ENCODE results near the gene EYS. TPM values are rescaled to one million over a fixed set of nuclear protein-coding genes. Genes with fewer than 3 reads are reported as not detected.
"Not testable (repeated sequence)": the region's sequence is repeated elsewhere in the genome, so short reads cannot be mapped to it uniquely, and the experiment has no call there.

The EYS gene
- total RNA-seq, 3 donors from 2014 or later, result 1.3 to 2.9 TPM; not detected in 1

DNA sequence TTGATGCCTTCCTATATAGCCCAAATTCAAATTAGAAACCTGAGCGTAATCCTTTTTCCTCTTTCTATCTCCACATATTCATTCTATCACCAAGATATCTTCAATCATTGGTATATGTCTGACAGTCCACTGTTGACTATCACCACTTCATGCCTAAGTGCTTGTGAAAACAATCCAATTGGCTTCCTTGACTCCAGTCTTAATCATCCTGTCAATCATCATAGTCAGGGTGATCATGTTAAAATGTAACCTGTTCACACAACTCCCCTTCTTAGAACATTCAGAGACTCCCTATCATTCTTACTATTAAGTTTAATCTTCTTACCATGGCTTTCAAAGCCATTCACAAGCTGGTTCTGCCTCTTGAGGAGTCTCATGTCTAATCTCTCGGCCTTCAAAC is 1454.8 kb downstream of the EYS start:
- Histone ChIP-seq H3K4me3 (no peak overlapping the region), H3K9me3 (no peaks in the 10 kb centered on the region), H3K4me1 (no peaks in the 10 kb centered on the region), H3K27me3 (no peaks in the 10 kb centered on the region), H3K36me3 (no peaks in the 10 kb centered on the region), H3K27ac (no peak overlapping the region)
- DNase-seq (ENCODE audit: low spot score in 2 of 2), result no peak
- intact Hi-C loops (cut with DNase I; ENCODE audit: low total_unique reads), result no loop called here
- no peak for TF ChIP-seq POLR2AphosphoS5 (IDR thresholded peaks at IDR 0.05)
- TF ChIP-seq POLR2A (IDR thresholded peaks at IDR 0.05), result no peak
- no peak for TF ChIP-seq CTCF (IDR thresholded peaks at IDR 0.05)

- intact Hi-C loops (cut with DNase I; ENCODE audit: low total_unique reads), result no loop called here
- H3K27me3 ChIP-seq, result no peaks in the 10 kb centered on the region
Measured at GRCh38 chr6:64250126-64250525, 1456.9 kb downstream of the EYS start.

GRCh38 chr6:64249115-64249514 is 1457.9 kb downstream of the EYS start:
- Histone ChIP-seq H3K4me1 (no peaks in the 10 kb centered on the region), H3K36me3 (no peaks in the 10 kb centered on the region), H3K4me3 (no peak overlapping the region), H3K27me3 (no peaks in the 10 kb centered on the region), H3K27ac (no peak overlapping the region), H3K9me3 (no peaks in the 10 kb centered on the region)
- DNase-seq (ENCODE audit: low spot score in 2 of 2), result no peak
- intact Hi-C loops (cut with DNase I; ENCODE audit: low total_unique reads), result no loop called here
- no peak for TF ChIP-seq POLR2AphosphoS5 (IDR thresholded peaks at IDR 0.05)
- TF ChIP-seq POLR2A (IDR thresholded peaks at IDR 0.05), result no peak
- TF ChIP-seq CTCF (IDR thresholded peaks at IDR 0.05), result no peak

More at GRCh38 chr6:64250126-64250525, 1456.9 kb downstream of the EYS start:
- DNase-seq (ENCODE audit: low spot score in 2 of 2), result no peak
- no peaks in the 10 kb centered on the region for H3K4me1 ChIP-seq
- H3K27ac ChIP-seq, result no peak overlapping the region
- H3K36me3 ChIP-seq, result no peaks in the 10 kb centered on the region
- H3K9me3 ChIP-seq, result no peaks in the 10 kb centered on the region
- no peak overlapping the region for H3K4me3 ChIP-seq
- no peak for TF ChIP-seq POLR2A (IDR thresholded peaks at IDR 0.05)
- TF ChIP-seq POLR2AphosphoS5 (IDR thresholded peaks at IDR 0.05), result no peak
- no peak for TF ChIP-seq CTCF (IDR thresholded peaks at IDR 0.05)

DNA sequence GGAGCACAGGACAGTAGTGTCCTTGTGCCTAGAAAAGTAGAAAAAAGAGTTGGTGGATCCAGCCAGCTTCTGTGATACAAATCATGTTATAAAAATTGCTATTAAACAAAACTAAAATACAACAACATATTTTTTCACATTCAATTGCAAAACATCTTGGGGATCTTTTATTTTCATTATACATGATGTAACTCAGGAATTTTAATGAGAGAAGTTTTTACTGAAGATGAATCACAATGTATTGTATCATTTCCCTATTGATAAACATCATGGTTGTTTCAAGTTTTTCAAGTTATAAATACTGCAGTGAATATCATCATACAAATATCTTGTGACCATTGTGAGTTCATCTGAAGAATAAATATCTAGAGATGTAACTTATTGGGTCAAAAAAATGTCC is 1463.4 kb downstream of the EYS start:
- H3K4me3 ChIP-seq, result no peak overlapping the region

DNA sequence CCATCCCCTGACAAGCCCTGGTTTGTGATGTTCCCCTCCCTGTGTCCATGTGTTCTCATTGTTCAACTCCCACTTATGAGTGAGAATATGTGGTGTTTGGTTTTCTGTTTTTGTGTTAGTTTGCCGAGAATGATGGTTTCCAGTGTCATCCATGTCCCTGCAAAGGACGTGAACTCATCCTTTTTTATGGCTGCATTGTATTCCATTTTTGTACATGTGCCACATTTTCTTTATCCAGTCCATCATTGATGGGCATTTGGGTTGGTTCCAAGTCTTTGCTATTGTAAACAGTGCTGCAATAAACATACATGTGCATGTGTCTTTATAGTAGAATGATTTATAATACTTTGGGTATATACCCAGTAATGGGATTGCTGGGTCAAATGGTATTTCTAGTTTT is 1468.1 kb downstream of the EYS start:
- intact Hi-C loops (cut with DNase I; ENCODE audit: low total_unique reads); H3K9me3 ChIP-seq; H3K4me3 ChIP-seq; H3K4me1 ChIP-seq; H3K27ac ChIP-seq; DNase-seq (ENCODE audit: low spot score in 2 of 2); H3K36me3 ChIP-seq; H3K27me3 ChIP-seq: not testable (repeated sequence)

More for the DNA sequence above, 1463.4 kb downstream of the EYS start:
- Histone ChIP-seq H3K36me3 (peaks cover 4% of the 10 kb centered on the region), H3K27ac (no peak overlapping the region), H3K9me3 (peaks cover 0 to 3% of the 10 kb centered on the region in 2 donors), H3K4me1 (no peaks in the 10 kb centered on the region), H3K27me3 (no peaks in the 10 kb centered on the region)
- TF ChIP-seq POLR2AphosphoS5 (IDR thresholded peaks at IDR 0.05), result no peak
- TF ChIP-seq POLR2A (IDR thresholded peaks at IDR 0.05), result no peak
- no peak for TF ChIP-seq CTCF (IDR thresholded peaks at IDR 0.05)
- intact Hi-C loops (cut with DNase I; ENCODE audit: low total_unique reads), result no loop called here
- no peak for DNase-seq (ENCODE audit: low spot score in 2 of 2)

DNA sequence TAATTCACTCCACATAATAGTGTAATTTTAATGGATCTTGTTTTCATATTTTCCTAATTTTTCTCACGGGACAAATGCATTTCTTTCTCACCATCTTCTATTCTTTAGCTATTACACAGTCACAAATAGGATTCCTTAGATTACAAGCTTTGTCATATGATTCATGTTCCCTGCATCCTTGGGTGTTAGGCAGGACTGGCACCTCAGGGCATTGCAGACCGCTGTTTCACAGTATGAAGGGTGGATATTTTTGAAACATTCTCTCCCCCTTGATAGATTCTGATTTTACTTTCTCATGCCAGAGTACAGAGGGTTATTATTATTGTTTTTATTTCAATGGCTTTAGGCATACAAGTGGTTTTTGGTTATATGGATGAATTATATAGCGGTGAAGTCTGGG is 1469.0 kb downstream of the EYS start:
- Histone ChIP-seq H3K27ac (no peak overlapping the region), H3K9me3 (peaks cover 0 to 3% of the 10 kb centered on the region in 2 donors), H3K4me3 (no peak overlapping the region), H3K27me3 (no peaks in the 10 kb centered on the region), H3K36me3 (peaks cover 4% of the 10 kb centered on the region), H3K4me1 (no peaks in the 10 kb centered on the region)
- TF ChIP-seq POLR2AphosphoS5 (IDR thresholded peaks at IDR 0.05) (no peak), POLR2A (IDR thresholded peaks at IDR 0.05) (no peak), CTCF (IDR thresholded peaks at IDR 0.05) (no peak)
- no peak for DNase-seq (ENCODE audit: low spot score in 2 of 2)
- intact Hi-C loops (cut with DNase I; ENCODE audit: low total_unique reads), result no loop called here

All from breast epithelium (tissue), 4 donors.